ENCODE data around the gene WDR45B.

DNA sequence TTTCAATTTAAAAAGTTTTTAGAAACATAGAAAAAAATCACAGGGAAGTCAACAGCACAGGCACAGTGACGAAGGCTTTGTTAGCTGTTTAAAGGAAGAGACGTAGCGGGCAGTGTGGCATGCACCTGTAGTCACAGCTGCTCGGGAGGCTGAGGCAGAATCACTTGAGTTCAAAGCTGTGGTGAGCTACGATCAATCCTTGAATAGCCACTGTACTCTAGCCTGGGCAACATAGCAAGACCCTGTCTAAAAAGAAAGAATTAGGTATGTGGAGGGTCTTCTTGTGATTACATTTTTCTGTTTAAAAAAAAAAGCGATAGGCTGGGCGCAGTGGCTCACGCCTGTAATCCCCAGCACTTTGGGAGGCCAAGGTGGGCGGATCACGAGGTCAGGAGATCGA is 78.6 kb downstream of the WDR45B start:
- TF ChIP-seq, protein P1, sequence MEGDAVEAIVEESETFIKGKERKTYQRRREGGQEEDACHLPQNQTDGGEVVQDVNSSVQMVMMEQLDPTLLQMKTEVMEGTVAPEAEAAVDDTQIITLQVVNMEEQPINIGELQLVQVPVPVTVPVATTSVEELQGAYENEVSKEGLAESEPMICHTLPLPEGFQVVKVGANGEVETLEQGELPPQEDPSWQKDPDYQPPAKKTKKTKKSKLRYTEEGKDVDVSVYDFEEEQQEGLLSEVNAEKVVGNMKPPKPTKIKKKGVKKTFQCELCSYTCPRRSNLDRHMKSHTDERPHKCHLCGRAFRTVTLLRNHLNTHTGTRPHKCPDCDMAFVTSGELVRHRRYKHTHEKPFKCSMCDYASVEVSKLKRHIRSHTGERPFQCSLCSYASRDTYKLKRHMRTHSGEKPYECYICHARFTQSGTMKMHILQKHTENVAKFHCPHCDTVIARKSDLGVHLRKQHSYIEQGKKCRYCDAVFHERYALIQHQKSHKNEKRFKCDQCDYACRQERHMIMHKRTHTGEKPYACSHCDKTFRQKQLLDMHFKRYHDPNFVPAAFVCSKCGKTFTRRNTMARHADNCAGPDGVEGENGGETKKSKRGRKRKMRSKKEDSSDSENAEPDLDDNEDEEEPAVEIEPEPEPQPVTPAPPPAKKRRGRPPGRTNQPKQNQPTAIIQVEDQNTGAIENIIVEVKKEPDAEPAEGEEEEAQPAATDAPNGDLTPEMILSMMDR (IDR thresholded peaks at IDR 0.05 in 8 of 11, conservative IDR thresholded peaks at IDR 0.05 in 3 of 11) = no peak
- TF ChIP-seq POLR2AphosphoS5 (IDR thresholded peaks at IDR 0.05) (no peak), POLR2A (IDR thresholded peaks at IDR 0.05) (no peak)

Data from spleen (tissue), 7 donors.